ENCODE results near the gene ASIC4. TPM values are rescaled to one million over a fixed set of nuclear protein-coding genes. Genes with fewer than 3 reads are reported as not detected.

The ASIC4 gene
- total RNA-seq, 4 donors from 2014 or later = not detected

DNA sequence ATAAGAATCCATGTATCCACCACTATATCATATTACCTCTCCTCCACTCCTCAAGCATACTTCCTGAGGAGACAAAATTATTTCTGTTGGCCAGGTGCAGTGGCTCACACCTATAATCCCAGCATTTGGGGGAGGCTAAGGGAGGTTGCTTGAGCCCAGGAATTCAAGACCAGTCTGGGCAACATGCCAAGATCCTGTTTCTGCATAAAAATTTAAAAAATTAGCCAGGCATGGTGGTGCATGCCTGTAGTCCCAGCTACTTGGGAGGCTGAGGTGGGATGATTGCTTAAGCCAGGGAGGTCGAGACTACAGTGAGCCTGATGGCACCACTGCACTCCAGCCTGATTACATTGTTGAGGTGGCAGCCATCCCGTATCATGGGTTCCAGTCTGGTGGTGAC lies 67.1 kb downstream of the ASIC4 start:
- 64% methylated on average over 2 of the region's 2 CpGs; no CpG with 5 or more reads in 1 of the 2 donors for WGBS, 2 donors (ENCODE audit: low coverage in 1 of 2)

More for the DNA sequence above, 67.1 kb downstream of the ASIC4 start:
- no peak overlapping the region for H3K4me3 ChIP-seq
- H3K9me3 ChIP-seq = no peaks in the 10 kb centered on the region
- H3K27ac ChIP-seq = no peak overlapping the region
- peaks cover 14% of the 10 kb centered on the region for H3K27me3 ChIP-seq
- no peak for DNase-seq
- in situ Hi-C loops (cut with MboI; ENCODE audit: low pct_ligation_motif_present in 1 of 4, low pct_unique_long_range_greater_than_20kb in 1 of 4, low sequenced_read_pairs in 3 of 4) (no loop called here), intact Hi-C loops (cut with DNase I; ENCODE audit: low total_unique reads) (no loop called here)
- TF ChIP-seq POLR2A (IDR thresholded peaks at IDR 0.05) = no peak
- no peaks in the 10 kb centered on the region for H3K36me3 ChIP-seq
- no peaks in the 10 kb centered on the region for H3K4me1 ChIP-seq

Small RNA genes lying within 50 kb of the gene (small RNA-seq; reads per million reads assigned to genes)
- 0 reads per million in 4 donors for gene MIR3132

Other genes with a start within 250 kb of the ASIC4 start
- gene DNAJB2, start 235.1 kb upstream of the ASIC4 start, total RNA-seq = 10 to 100 TPM; 22.7 to 95.0 (median 54.3) TPM
- 1 to 10 TPM in 3 of 4 donors, under 1 TPM in 1; 0.60 to 2.6 (median 2.1) TPM for gene PTPRN, start 205.1 kb upstream of the ASIC4 start, total RNA-seq
- not detected for gene RESP18, start 181.7 kb upstream of the ASIC4 start, total RNA-seq
- gene DNPEP, start 126.6 kb upstream of the ASIC4 start, total RNA-seq = 100 to 1,000 TPM in 2 of 4 donors, 10 to 100 TPM in 2; 61.3 to 142 (median 104) TPM
- over 10,000 TPM in 1 of 4 donors, 1,000 to 10,000 TPM in 2, 100 to 1,000 TPM in 1; 1,000 to 12,373 (median 1,519) TPM for gene DES, start 96.1 kb upstream of the ASIC4 start, total RNA-seq
- gene SPEG, start 79.6 kb upstream of the ASIC4 start, total RNA-seq = 10 to 100 TPM; 26.5 to 95.8 (median 48.5) TPM
- gene GMPPA, start 15.6 kb upstream of the ASIC4 start, total RNA-seq = 10 to 100 TPM; 25.1 to 41.1 (median 36.4) TPM
- gene CHPF, start 29.3 kb downstream of the ASIC4 start, total RNA-seq = 10 to 100 TPM; 21.1 to 58.2 (median 52.1) TPM
- 1 to 10 TPM in 3 of 4 donors, not detected in 1; 1.1 to 4.4 (median 1.2) TPM for gene TMEM198, start 29.5 kb downstream of the ASIC4 start, total RNA-seq
- gene OBSL1, start 57.1 kb downstream of the ASIC4 start, total RNA-seq = 10 to 100 TPM; 18.1 to 57.2 (median 19.0) TPM
- not detected for gene INHA, start 57.8 kb downstream of the ASIC4 start, total RNA-seq
- 100 to 1,000 TPM in 1 of 4 donors, 10 to 100 TPM in 3; 16.2 to 117 (median 38.2) TPM for gene STK11IP, start 83.4 kb downstream of the ASIC4 start, total RNA-seq
- gene SLC4A3, start 113.1 kb downstream of the ASIC4 start, total RNA-seq = 10 to 100 TPM in 1 of 4 donors, under 1 TPM in 2, not detected in 1; 0.32 to 25.9 (median 0.68) TPM

All from transverse colon (tissue), 4 donors.